ENCODE data around the gene FN3KRP.

The FN3KRP gene

DNA sequence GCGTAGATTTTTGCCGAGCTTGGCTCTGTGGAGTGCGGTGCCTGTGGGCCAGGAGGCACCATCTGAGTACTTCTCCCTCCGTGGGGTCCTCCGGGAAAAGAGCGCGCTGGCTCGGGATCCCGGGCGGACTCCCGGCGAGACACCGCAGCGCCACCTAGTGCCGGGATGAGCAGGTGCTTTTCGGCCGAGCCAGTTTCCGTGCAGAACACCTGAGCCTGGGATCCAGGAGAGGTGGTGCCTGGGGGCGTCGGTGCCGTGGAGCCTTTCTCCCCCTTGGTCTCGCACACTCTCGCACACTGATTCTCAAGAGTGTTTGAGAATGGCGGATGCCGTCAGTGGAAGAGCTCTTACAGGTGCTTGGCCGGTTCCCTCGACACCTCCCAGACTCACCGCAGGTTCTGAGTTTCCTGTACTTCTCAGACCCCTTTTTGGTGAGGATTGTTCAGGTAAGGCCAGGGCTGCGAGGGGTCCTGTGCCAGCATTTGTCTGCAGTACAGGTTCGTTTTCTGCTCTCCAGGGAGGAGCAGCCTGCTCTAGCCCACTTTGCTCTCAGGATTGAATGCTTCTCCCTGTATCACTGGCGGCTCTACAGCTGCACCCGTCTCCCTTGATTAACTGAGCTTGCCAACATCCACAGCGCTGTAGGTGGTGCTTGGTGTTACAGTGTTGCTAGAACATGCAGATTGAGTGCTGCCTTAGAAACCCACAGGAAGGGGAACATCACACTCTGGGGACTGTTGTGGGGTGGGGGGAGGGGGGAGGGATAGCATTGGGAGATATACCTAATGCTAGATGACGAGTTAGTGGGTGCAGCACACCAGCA, 58.7 kb downstream of the FN3KRP start:
- peak; percentile 63 for DNase-seq (ENCODE audit: insufficient read length)
- FAIRE-seq, result peak; percentile 70
- no peak for TF ChIP-seq POLR2A (IDR thresholded peaks at IDR 0.05; ENCODE audit: low read depth, low read length)
- TF ChIP-seq TAF1 (IDR thresholded peaks at IDR 0.05; ENCODE audit: borderline replicate concordance, low read depth, low read length), result no peak
- TF ChIP-seq POLR2AphosphoS5 (IDR thresholded peaks at IDR 0.05; ENCODE audit: low read depth, low read length), result no peak

DNA sequence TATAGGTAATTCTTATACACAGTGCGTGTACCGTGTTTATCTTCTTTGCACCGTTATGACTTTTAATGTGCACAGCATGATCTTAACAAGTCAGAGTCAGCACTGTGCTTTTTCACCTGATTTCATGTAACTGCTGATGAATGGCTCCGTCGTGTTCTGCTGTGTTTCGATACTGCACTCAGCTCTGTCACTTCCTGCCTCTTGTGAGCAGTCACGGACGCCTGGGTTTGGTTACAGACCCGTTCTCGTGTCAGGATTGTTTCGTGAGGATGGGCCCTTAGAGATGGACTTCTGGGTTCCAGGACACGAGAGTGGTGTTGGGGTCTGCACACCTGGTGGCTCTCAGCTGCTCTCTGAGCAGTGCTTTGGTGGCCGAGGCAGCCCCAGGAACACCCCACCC, 59.9 kb downstream of the FN3KRP start:
- FAIRE-seq (no peak), DNase-seq (ENCODE audit: insufficient read length) (no peak)
- no peak for TF ChIP-seq POLR2A (IDR thresholded peaks at IDR 0.05; ENCODE audit: low read depth, low read length)
- TF ChIP-seq TAF1 (IDR thresholded peaks at IDR 0.05; ENCODE audit: borderline replicate concordance, low read depth, low read length), result no peak
- TF ChIP-seq POLR2AphosphoS5 (IDR thresholded peaks at IDR 0.05; ENCODE audit: low read depth, low read length), result no peak

Measured in GM12892 (cell line).